GM13976 (cell line): ENCODE data around the gene TAF3.

Source experiments
- DNase-seq: peaks from one replicate; pipeline ENCODE4 v3.0.0; 2012; ENCODE audit warnings: low spot score
- in situ Hi-C: fragments of 300-500 bp; cut with MboI; formaldehyde crosslinking; loops from one replicate; pipeline ENCODE4 v1.12.0; 2022; ENCODE audit warnings: low sequenced_read_pairs, mixed read lengths, inconsistent platforms; ENCODE audit not compliant: unreplicated experiment
- TF ChIP-seq, protein P1 (sequence below): IDR thresholded peaks from 2 replicates; pipeline ENCODE4 v1.5.1; 2012; ENCODE audit warnings: borderline replicate concordance, mild to moderate bottlenecking; ENCODE audit not compliant: insufficient read depth; ENCODE audit errors: extremely low read depth, missing control alignments, control extremely low read depth

Gene TAF3

DNA sequence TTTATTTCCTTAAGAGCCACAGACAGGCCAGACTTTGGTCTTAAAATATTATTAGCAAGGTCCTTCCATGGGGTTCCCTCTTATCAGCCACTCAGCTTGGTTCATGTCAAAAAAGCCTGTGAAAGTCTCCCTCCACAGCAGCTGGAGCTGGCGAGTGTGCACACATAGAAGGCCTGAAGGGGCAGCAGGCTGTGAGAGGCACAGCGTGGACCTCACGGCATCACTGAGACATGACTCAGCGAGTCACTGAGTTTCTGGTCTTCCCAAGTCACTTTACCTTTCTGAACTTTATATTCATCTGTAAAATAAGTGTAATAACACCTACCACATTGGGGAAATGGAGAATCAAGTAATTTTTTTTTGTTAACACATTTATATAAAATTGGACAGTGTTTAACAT is 8.7 kb downstream of the TAF3 start:
- TF ChIP-seq, protein P1, sequence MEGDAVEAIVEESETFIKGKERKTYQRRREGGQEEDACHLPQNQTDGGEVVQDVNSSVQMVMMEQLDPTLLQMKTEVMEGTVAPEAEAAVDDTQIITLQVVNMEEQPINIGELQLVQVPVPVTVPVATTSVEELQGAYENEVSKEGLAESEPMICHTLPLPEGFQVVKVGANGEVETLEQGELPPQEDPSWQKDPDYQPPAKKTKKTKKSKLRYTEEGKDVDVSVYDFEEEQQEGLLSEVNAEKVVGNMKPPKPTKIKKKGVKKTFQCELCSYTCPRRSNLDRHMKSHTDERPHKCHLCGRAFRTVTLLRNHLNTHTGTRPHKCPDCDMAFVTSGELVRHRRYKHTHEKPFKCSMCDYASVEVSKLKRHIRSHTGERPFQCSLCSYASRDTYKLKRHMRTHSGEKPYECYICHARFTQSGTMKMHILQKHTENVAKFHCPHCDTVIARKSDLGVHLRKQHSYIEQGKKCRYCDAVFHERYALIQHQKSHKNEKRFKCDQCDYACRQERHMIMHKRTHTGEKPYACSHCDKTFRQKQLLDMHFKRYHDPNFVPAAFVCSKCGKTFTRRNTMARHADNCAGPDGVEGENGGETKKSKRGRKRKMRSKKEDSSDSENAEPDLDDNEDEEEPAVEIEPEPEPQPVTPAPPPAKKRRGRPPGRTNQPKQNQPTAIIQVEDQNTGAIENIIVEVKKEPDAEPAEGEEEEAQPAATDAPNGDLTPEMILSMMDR: no peak
- no peak for DNase-seq
- in situ Hi-C loops: no loop called here

DNA sequence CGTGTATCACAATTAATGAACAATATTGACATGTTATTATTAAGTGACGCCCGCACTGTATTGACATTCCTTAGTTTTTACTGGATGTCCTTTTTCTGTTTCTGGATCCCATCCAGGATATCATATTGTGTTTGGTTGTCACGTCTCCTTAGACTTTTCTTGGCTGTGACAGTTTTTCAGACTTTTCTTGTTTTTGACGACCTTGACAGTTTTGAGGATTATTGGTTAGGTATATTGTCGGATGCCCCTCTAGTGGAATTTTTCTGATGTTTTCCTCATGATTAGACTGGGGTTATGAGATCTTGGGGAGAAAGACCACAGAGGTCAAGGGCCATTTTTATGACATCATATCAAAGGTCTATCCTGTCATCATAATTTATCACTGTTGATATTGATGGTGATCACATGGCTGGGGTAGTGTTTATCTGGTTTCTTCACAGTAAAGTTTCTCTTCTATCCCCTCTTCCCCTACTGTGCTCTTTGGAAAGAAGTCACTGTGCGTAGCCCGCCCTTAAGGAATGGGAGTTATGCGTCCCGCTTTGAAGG is 11.1 kb downstream of the TAF3 start:
- in situ Hi-C loops: no loop called here
- DNase-seq: no peak
- TF ChIP-seq, protein P1: no peak

DNA sequence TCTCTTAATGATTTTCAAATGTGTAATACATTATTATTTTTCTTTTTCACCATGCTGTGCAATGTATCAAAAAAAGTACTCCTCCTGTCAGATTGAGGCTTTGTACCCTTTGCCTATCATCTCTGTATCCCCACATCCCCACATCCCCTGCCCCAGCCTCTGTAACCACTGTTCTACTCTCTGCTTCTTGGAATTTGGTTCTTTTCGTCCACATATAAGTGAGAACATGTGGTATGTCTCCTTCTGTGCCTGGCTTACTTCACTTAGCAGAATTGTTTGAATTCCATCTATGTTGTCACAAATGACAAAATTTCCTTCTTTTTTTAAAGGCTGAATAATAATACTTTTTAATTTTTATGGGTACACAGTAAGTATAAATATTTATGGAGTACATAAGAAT is 13.8 kb downstream of the TAF3 start:
- in situ Hi-C loops: no loop called here
- TF ChIP-seq, protein P1: no peak
- no peak for DNase-seq

DNA sequence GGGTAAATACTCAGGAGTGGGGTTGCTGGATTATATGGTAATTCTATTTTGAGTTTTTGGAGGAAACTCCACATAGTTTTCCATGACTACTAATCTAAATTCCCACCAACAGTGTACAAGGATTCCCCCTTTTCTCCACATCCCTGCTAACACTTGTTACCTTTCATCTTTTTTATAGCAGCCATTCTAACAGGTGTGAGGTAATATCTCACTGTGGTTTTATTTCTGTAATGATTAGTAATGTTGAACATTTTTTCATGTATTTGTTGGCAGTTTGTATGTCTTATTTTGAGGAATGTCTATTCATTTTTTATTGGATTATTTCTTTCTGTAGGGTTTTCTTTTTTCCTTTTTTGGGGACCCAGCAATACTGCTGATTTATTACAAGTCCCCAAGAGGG is 14.9 kb downstream of the TAF3 start:
- in situ Hi-C loops: no loop called here
- DNase-seq: no peak
- TF ChIP-seq, protein P1: no peak

DNA sequence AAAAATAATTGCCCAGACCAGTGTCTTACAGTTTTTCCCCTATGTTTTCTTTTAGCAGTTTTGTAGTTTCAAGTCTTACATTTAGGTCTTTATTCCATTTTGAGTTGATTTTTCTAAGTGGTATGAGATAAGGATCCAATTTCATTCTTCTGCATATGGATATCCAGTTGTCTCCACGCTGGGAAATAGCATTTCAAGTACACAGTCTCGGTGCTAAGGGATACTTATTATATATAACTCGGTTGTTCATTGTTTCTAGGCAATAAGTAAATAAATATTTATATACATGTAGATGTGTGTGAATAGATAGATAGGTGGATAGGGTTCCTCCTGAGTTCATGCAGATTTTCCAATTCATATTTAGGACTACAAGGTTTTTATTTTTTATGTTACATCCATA is 16.0 kb downstream of the TAF3 start:
- no peak for DNase-seq
- TF ChIP-seq, protein P1: no peak
- in situ Hi-C loops: no loop called here

DNA sequence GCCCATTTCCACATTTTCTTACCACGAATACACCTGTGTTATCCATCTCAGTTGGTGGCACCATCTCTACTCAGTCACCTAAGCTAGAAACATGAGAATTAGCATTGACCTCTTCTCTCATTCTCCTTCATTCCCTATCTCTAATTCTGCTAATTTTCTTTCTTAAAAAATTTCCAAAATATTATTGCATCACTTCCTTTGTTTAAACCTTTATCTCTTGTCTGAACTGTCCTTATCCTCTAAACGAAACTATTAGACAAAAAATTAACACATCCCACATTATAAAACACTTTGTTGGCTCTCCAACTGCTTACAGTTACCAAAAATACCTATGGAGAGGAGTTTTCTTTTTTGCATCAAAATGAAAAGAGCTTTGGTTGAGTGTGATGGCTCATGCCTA is 18.3 kb downstream of the TAF3 start:
- DNase-seq: no peak
- TF ChIP-seq, protein P1: no peak
- in situ Hi-C loops: no loop called here

DNA sequence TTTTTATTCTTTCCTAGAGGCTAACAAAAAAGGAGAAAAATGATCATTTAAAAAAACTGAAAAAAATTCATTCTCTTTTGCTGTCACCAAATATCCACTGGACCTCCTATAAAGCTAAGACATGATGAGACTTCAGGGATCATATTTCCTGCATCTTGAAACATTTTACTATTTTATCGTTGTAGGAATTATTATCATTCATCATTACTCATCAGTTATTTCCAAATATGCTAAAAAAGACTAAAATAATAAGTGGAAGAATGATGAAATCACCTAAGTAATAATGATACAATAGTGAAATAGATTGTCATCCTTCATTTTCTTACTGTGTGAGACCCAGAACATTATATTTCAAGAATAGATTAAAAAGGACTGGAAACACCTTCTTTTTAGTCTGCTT is 28.3 kb downstream of the TAF3 start:
- TF ChIP-seq, protein P1: no peak

More for the DNA sequence above, 28.3 kb downstream of the TAF3 start:
- DNase-seq: no peak
- in situ Hi-C loops: no loop called here
